HG03558 (cell line): Measurements from ENCODE around the gene HOXA4.

Experiments
- ATAC-seq: cut with Tn5 transposase; IDR thresholded peaks from one replicate; pipeline ENCODE4 v1.9.1; 2021; ENCODE audit warnings: moderate number of reproducible peaks; ENCODE audit not compliant: unreplicated experiment; ENCODE audit errors: extremely low read depth

The HOXA4 gene

GRCh38 chr7:27122077-27122910 is 8.3 kb downstream of the HOXA4 start:
- ATAC-seq, result no peak

GRCh38 chr7:27121684-27122076 is 8.9 kb downstream of the HOXA4 start:
- no peak for ATAC-seq

DNA sequence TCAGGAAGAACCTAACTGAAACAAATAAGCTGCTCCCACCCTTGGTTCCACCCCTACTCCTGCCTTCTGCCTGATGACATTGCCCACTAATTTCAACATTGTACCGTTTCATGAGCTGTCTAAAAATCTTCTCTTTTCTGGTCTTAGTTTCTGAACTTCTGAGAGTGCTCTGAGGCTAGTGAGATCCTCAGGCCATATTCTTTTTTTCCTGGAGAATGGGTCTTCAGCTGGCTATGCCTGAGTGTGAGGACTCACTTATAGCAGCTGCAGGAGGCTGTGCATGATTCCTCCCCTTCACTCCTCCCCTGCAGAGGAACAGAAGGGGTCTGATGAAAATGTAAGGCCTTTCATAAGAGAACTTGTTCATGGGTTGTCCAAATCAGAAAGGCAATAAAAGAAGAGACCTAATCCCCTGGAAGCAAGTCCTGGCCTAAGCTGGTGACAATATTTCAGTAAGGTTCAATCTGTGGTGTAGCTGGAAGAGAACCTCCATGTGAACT is 11.1 kb downstream of the HOXA4 start:
- ATAC-seq, result no peak

DNA sequence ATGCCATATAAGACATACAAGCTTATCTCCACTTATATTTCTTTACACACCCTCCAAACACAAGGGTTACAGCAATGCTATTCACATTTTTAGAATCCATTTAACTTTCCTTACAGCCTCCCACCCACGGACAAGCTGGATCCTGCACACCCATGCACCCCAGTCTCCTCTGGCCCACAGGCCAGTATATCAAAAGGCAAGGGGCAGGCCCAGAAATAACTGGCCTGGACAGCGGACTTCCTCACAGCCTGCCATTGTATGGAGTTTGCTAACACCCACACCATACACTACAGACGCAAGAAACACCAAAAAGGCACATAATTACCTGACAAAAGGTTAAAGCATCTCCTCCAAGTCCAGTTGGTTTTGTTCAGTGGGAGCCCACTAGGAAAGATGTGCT is 12.0 kb downstream of the HOXA4 start:
- ATAC-seq, result no peak

- ATAC-seq, result no peak
These were observed 12.6 kb downstream of the HOXA4 start for GRCh38 chr7:27117887-27118491.

DNA sequence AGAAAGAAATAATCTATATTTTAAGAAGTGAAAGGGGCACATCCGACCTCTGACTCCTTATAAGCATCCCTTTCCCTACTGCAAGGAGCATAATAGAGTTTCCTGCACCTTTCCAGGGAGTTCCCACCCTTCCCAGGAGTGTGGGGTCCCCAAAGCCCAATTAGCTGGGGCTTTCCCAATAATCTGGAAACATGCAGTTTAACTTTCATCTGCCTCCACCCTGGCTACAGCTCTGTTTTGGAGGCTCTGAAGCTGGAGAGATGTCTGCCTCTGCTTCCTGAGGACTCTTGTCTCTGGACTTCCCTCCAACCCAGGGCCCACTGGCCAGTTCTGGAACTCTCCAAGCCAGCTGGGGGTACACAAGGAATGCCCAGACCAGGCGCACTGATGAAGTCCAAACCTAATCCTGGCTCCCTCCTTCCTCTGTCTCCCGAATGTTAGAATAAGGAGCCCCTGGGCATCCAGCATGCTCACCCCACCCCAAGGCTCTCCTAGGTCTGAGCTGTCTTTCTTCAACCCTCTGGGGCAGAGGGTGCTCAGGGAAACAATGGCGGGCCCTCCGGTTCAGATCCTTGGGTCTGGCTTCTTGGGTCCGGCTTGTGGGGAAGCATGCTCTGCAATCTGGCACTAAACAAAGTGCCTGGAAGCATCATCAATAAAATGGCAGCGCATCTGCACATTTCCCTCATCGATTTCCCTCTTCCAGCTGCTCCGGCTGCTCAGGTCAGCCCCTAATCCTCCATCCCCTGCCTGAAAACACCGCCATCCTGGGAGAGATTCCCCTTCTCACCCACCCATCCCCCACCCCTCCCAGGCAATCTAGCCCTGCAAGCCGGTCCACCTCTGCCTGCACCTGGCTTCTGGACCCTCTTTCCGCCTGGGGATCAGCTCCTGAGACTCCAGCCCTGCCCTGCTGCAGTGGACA is 13.3 kb downstream of the HOXA4 start:
- no peak for ATAC-seq

DNA sequence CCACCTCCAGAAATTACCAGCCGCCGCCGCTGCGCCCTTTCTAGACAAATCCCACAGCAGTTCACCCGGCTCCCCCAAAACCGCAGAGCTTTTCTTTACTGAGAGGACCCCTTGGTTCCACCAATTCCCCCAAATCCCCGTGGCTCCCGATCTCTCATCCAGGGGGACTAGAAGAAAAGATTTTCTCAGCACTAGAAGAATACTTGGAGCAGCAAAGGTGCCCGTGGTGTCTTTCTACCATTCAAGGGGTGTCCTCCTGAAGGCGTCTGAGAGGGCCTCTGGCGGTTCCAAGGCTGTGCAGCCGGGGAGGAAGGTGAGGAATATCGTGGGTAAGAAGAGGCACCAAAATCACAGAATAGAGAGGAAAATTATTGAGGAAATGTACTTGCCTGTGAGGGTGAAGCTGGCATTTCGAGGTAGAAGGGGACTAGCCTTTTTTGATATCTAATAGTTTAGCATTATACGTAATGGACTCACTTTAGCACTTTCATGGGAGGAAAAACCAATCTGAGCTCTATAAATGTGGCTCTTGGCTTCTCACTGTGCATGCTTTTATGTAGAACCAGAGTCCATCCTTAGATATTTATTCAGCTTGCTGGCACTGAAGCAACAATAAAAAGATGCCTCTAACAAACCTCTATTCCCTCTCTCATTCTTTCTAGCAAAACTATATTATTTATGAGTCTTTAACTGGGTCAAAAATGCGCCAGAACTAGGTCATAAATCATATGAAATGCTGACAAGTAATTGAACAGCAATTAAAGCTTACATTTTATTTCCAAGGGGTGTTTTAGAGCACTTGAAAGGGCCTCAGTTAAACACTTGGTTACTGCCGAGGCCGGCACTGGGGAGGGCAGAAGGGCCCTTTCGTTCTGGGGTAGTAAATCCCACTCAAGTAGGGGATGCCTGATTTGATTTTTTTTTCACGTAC is 14.3 kb downstream of the HOXA4 start:
- ATAC-seq, result no peak

DNA sequence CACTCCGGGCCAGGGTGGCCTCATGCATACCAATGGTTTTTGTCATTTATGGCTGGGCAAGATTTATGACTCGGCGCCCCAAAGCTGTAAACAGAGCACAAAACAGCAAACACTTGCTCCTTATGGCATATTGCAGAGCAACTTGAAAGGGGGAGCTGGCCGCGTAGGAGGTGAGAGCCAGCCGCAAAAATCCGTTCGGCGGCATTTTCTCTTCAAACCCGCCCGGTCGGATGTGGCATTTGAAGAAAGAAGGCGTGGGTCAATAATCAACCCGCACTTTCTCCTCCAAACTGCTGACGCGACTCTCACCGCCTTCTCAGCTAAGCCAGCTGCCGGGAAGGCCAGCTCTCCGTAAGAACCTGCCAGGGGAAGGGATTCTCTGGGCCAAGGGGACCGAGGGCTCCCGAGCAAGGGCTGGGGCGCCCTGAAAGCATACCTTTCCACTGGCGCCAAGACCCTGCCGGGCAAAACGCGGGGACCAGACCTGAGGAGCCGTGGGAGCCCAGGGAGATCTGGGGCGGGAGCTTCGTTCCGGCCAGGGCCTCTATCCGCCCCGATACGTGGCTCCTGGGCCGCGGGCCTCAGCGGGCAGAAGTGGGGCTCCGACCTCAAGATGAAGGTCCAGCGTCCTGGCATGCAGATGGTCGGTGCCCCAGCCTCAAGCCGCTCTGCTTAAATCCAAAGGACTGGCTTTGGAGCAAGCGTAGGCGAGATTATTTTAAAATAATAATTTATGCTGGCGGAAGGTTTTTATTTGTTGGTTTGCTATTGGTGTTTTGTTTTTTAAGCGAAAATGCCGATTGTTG is 15.1 kb downstream of the HOXA4 start:
- no peak for ATAC-seq

- ATAC-seq, result no peak
These were observed 15.7 kb downstream of the HOXA4 start for GRCh38 chr7:27114881-27115220.

GRCh38 chr7:27113991-27114769 is 16.4 kb downstream of the HOXA4 start:
- ATAC-seq, result no peak

- ATAC-seq, result no peak
These were observed 17.3 kb downstream of the HOXA4 start for GRCh38 chr7:27112955-27113949.

DNA sequence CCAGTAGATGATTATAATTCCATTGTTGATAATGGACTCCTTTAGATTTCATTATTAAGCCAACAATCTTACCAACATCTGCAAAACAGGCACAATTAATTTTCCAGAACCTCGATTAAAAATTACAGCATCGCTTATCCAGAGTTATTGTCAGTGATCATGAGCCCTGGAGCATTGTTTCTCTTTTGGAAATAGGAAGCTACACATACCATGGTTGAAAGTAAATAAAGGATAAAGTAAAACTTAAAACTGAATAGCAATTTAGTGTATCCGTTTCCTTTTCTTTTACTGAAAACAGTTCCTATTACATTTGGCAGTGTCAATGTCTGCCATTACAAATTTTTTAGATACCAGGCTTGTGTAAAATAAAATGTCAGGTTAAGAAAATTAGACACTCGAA is 18.2 kb downstream of the HOXA4 start:
- no peak for ATAC-seq

DNA sequence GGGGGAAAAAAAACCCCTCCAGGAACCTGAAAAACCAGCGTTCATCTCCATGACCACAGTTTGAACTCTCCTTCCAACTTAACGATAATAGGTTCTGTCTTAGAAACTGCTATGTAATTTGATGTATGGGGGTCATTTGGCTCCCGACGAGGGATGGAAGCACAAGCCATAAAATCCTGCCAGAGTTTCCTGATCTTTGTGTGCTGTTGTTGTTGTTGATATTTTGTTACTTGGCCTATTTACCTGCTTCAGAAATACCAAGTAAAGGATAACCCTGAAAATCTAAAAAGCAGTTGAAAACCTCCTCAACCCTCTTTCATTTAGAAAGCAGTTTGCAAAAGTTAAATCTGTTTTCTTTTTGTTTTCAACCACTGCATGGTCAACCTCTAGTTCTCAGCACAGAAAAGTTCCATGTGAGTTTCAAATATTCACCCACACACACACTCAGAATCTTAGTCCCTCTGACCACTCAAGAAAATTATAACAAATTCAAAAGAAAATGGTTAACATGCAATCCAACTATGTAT is 18.7 kb downstream of the HOXA4 start:
- ATAC-seq, result no peak

DNA sequence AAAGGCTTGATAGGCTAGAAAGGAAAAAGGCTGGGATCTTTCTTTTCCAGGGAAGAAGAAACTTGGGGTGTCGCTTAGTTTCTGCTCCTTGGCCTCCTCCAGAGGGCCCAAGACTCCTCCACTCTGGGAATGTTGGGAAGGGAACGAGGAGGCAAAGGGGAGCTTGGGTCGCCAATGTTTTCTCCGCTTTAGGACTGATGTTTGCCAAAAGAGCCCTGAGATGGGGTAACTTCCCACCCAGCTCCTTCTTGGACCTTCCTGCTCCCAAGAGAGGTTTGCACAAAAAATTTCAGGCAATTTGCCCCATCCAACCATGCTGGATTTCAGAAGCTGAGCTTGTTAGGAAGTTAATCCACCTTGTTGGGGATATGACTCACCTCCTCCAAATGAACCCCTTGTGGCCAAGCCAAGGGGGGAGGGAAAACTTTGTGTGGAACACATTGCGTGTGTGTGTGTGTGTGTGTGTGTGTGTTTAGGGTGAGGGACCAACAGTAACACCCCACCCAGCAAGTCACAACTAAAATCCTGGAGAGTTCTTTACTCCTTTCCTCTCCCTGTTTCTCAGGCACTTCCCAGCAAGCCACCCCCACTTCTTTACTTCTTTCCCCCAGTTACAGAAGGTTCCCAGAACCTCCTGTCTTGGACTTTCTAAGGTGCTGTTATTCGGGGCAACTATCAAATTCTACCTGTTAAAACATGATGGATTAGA is 19.4 kb downstream of the HOXA4 start:
- no peak for ATAC-seq

GRCh38 chr7:27110186-27111031 is 20.1 kb downstream of the HOXA4 start:
- no peak for ATAC-seq
